Colonic mucosa (tissue), 4 donors: Measurements from ENCODE around the gene C3orf20. TPM values are rescaled to one million over a fixed set of nuclear protein-coding genes. Genes with fewer than 3 reads are reported as not detected.

Experiments used
- DNase-seq: peaks from one replicate; pipeline ENCODE4 v3.0.0-alpha.2; 2020
- H3K27ac ChIP-seq: fragments of 200-600 bp; one replicate; pipeline ENCODE4 v1.8.0; 2021
- H3K27me3 ChIP-seq: fragments of 200-600 bp; one replicate; pipeline ENCODE4 v1.8.0; 2021
- H3K36me3 ChIP-seq: fragments of 200-600 bp; one replicate; pipeline ENCODE4 v1.8.0; 2021
- H3K4me1 ChIP-seq: fragments of 200-600 bp; one replicate; pipeline ENCODE4 v1.8.0; 2021; ENCODE audit warnings: mild to moderate bottlenecking
- H3K4me3 ChIP-seq: fragments of 200-600 bp; one replicate; pipeline ENCODE4 v1.8.0; 2021
- H3K9ac ChIP-seq, 2 donors: one replicate each; pipeline ENCODE4 v1.7.0; 2013; ENCODE audit warnings: control low read depth in 2 of 2, low read depth in 2 of 2, low read length in 2 of 2
- H3K9me3 ChIP-seq: fragments of 200-600 bp; one replicate; pipeline ENCODE4 v1.8.0; 2021
- intact Hi-C: fragments of 100-400 bp; cut with DNase I; formaldehyde crosslinking; loops from one replicate; pipeline ENCODE4 v1.14.1; 2022
- total RNA-seq, 2 donors: library from RNA; stranded (reverse); fragmentation: NEBNext Ultra II Directional in 1 of 2; extraction: Animal tissue kit (Norgen Biotek cat#: 25700) in 1 of 2; gene quantifications; one replicate each; pipeline ENCODE4 v1.2.1, GENCODE V29; 2021
- TF ChIP-seq, protein P1 (sequence below): fragments of 200-600 bp; IDR thresholded peaks from one replicate; pipeline ENCODE4 v1.8.0; 2022; ENCODE audit warnings: antibody characterized with exemption, mild to moderate bottlenecking
- donor health status: healthy.
- donor health status: DM: no; HTN: no; CAD: no.
- donor health status: DM: no; HTN: no; CAD: no.

Gene C3orf20
- total RNA-seq, 2 donors from 2014 or later, result 0.08 TPM; not detected in 1

DNA sequence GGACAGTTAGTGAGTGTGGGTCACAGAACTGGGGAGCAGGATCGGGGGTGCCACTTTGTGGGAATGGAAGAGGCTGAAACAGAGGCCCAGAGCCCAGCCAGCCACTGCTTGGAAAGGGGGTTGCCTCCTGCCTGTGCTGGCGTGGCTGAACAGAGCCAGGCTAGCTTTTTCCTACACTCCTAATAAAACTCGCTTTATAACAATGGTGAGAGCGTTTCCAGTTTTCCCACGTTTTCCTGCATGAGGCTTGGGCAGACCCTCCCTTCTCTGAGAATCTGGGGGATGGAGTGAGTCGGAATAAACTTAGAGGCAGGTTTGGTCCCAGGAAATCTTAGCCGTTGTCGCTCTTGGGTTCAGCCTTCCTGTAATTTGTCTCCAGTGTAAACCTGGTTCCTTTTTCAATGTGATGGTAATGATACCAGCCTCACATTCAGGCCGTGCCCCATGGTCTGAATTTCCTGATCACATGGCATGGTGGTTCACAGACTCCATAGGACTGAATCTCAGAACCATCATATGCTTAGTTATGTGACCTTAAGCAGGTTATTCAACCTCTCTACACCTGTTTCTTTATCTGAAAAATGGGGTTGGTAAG is 137.4 kb downstream of the C3orf20 start:
- H3K36me3 ChIP-seq, result no peaks in the 10 kb centered on the region
- no peak overlapping the region for H3K9ac ChIP-seq
- H3K4me3 ChIP-seq, result no peak overlapping the region
- H3K4me1 ChIP-seq, result no peaks in the 10 kb centered on the region
- H3K9me3 ChIP-seq, result no peaks in the 10 kb centered on the region
- DNase-seq, result no peak
- TF ChIP-seq, protein P1, sequence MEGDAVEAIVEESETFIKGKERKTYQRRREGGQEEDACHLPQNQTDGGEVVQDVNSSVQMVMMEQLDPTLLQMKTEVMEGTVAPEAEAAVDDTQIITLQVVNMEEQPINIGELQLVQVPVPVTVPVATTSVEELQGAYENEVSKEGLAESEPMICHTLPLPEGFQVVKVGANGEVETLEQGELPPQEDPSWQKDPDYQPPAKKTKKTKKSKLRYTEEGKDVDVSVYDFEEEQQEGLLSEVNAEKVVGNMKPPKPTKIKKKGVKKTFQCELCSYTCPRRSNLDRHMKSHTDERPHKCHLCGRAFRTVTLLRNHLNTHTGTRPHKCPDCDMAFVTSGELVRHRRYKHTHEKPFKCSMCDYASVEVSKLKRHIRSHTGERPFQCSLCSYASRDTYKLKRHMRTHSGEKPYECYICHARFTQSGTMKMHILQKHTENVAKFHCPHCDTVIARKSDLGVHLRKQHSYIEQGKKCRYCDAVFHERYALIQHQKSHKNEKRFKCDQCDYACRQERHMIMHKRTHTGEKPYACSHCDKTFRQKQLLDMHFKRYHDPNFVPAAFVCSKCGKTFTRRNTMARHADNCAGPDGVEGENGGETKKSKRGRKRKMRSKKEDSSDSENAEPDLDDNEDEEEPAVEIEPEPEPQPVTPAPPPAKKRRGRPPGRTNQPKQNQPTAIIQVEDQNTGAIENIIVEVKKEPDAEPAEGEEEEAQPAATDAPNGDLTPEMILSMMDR, result no peak
- intact Hi-C loops, result no loop called here
- no peak overlapping the region for H3K27ac ChIP-seq
- H3K27me3 ChIP-seq, result peaks cover 13% of the 10 kb centered on the region

DNA sequence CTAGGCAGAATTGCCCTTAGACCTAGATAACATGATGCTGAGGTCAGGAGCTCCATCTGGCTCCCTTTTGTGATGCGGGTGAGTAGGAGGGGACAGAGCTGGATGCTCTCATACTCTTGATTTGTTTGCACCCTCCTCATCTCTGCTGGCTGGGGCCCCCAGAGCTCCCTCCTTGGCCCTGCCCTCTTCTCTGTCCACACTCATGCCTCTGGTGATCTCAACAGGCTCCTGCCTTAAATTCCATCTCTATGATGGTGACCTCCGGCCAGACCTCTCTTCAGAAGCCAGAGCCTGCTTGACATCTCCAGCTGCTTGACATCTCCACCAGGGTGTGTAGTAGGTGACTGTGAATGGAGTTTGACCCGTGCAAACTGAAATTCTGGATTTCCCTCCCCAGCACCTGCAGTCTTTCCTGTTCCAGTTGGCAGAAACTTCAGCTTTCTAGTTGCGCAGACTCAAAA is 139.5 kb downstream of the C3orf20 start:
- Histone ChIP-seq H3K36me3 (no peaks in the 10 kb centered on the region), H3K4me1 (no peaks in the 10 kb centered on the region), H3K27ac (no peak overlapping the region), H3K9ac (no peak overlapping the region), H3K4me3 (no peak overlapping the region), H3K27me3 (peaks cover 13% of the 10 kb centered on the region), H3K9me3 (no peaks in the 10 kb centered on the region)
- TF ChIP-seq, protein P1, result no peak
- intact Hi-C loops, result no loop called here
- DNase-seq, result no peak

DNA sequence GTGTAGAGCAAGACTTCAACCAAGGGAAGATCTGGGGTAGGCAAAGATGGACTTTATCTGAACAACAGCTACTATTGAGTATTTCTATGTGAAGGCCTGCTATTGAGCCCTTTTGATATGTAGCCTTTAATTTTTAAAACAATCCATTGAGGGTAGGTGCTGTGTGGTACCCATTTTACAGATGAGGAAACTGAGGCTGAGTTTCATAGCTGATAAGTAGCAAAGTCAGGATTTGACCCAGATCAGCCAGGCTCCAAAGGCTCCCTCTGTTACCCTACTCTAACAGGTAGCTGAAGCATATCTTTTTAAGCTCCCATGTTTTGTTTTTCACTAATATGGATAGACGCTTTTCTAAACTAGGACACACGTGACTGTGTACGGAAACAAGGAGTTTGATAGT is 141.4 kb downstream of the C3orf20 start:
- H3K36me3 ChIP-seq, result no peaks in the 10 kb centered on the region
- H3K4me3 ChIP-seq, result no peak overlapping the region
- no peaks in the 10 kb centered on the region for H3K9me3 ChIP-seq
- TF ChIP-seq, protein P1, result no peak
- no peak for DNase-seq
- intact Hi-C loops, result no loop called here
- no peaks in the 10 kb centered on the region for H3K4me1 ChIP-seq
- H3K9ac ChIP-seq, result no peak overlapping the region
- H3K27ac ChIP-seq, result no peak overlapping the region
- peaks cover 1% of the 10 kb centered on the region for H3K27me3 ChIP-seq

DNA sequence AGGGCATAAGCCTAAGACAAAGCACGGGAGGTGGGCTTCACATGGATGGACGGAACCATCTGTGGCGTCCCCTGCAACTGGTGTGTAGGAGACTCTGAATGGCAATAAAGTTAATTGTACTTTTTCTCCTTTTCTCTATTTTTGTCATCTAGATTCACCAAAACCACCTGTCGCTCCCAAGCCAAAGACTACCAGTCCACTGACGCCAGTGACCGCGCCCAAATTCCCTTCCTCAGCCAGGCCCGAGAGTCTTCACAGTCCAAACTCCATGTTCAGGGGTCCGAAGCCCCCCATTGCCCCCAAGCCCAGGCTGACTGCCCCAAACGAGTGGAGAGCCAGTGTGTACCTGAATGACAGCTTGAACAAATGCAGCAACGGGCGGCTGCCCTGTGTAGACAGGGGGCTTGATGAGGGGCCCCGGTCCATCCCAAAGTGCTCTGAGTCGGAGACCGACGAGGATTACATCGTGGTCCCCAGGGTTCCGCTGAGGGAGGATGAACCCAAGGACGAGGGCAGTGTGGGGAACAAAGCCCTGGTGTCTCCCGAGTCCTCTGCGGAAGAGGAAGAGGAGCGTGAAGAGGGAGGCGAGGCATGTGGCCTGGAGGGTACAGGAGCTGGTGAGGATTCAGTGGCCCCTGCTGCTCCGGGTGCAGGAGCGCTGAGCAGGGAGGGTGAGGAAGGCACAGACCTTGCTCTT is 144.0 kb downstream of the C3orf20 start, which contains the start of gene FGD5:
Gene FGD5, plus strand, starts transcription at position 159 of the 697 bp plus-strand sequence. Its CDS starts 110 bp downstream, at position 269.
- H3K27me3 ChIP-seq, result no peaks in the 10 kb centered on the region
- no peaks in the 10 kb centered on the region for H3K9me3 ChIP-seq
- no peak for DNase-seq
- no peak within 1 kb of the TSS for H3K27ac ChIP-seq
- H3K4me1 ChIP-seq, result no peaks in the 10 kb centered on the region
- no peak within 1 kb of the TSS for H3K4me3 ChIP-seq
- no peak within 1 kb of the TSS for H3K9ac ChIP-seq
- intact Hi-C loops, result no loop called here
- TF ChIP-seq, protein P1, result no peak
- H3K36me3 ChIP-seq, result no peaks in the 10 kb centered on the region

DNA sequence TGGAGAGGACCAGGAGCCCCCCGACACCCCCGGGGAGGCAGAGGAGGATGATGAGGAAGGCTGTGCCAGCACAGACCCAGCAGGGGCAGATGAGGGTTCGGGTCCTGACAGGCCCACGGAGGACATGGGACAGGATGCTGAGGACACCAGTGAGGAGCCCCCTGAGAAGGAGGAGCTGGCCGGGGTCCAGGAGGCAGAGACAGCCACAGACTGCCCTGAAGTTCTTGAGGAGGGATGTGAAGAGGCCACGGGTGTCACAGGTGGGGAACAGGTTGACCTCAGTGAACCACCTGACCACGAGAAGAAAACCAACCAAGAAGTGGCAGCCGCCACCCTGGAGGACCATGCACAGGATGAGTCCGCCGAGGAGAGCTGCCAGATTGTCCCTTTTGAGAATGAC is 144.7 kb downstream of the C3orf20 start:
- H3K9ac ChIP-seq, result no peak overlapping the region
- intact Hi-C loops, result no loop called here

More for the DNA sequence above, 144.7 kb downstream of the C3orf20 start:
- no peak for DNase-seq
- TF ChIP-seq, protein P1, result no peak
- H3K4me3 ChIP-seq, result no peak overlapping the region
- H3K4me1 ChIP-seq, result no peaks in the 10 kb centered on the region
- H3K27me3 ChIP-seq, result no peaks in the 10 kb centered on the region
- no peaks in the 10 kb centered on the region for H3K9me3 ChIP-seq
- no peak overlapping the region for H3K27ac ChIP-seq
- no peaks in the 10 kb centered on the region for H3K36me3 ChIP-seq
